Vagina (tissue), 2 donors: ENCODE measurements around the gene TGFBR3. TPM values are rescaled to one million over a fixed set of nuclear protein-coding genes. Genes with fewer than 3 reads are reported as not detected.
A peak's percentile ranks its signal among the peaks of the same experiment; 100 is the strongest.

Source experiments
- DNase-seq, 2 donors: peaks; one replicate each; pipeline ENCODE4 v3.0.0-alpha.2; 2017; ENCODE audit errors: extremely low spot score in 2 of 2
- H3K27ac ChIP-seq: fragments of 200-600 bp; sonication (generic); one replicate; pipeline ENCODE4 v1.5.1; 2019
- H3K27me3 ChIP-seq: fragments of 200-600 bp; sonication (generic); one replicate; pipeline ENCODE4 v1.5.1; 2019
- H3K36me3 ChIP-seq, 2 donors: fragments of 200-600 bp; sonication (generic); one replicate each; pipeline ENCODE4 v1.5.1; 2017 to 2019
- H3K4me1 ChIP-seq: fragments of 200-600 bp; sonication (generic); one replicate; pipeline ENCODE4 v1.5.1; 2019
- H3K4me3 ChIP-seq, 2 donors: fragments of 200-600 bp; sonication (generic); 1 replicate in 1 of 2; 2 replicates in 1 of 2; pipeline ENCODE4 v1.5.1; 2016 to 2019
- H3K9me3 ChIP-seq: fragments of 200-600 bp; sonication (generic); one replicate; pipeline ENCODE4 v1.5.1; 2019
- CTCF ChIP-seq, 3 experiments: fragments of 450-650 bp in 2 of 3; fragments of 200-600 bp in 1 of 3; sonication (generic) in 1 of 3; IDR thresholded peaks; one replicate each; pipeline ENCODE4 v1.5.1; 2017 to 2019; ENCODE audit warnings: antibody characterized with exemption in 3 of 3, mild to moderate bottlenecking in 2 of 3, moderate library complexity in 2 of 3
- POLR2A ChIP-seq, 2 donors: fragments of 450-650 bp; IDR thresholded peaks; one replicate each; pipeline ENCODE4 v1.6.1; 2017; ENCODE audit warnings: antibody characterized with exemption in 2 of 2, mild to moderate bottlenecking in 2 of 2, moderate library complexity in 2 of 2
- POLR2AphosphoS5 ChIP-seq, 2 donors: sonication (generic); formaldehyde crosslinking; IDR thresholded peaks; one replicate each; pipeline ENCODE4 v1.9.0; 2017; ENCODE audit warnings: antibody characterized with exemption in 2 of 2, mild to moderate bottlenecking in 2 of 2, low read depth in 1 of 2; ENCODE audit not compliant: insufficient read depth in 1 of 2
- intact Hi-C: fragments of 100-400 bp; cut with DNase I; formaldehyde crosslinking; loops from one replicate; pipeline ENCODE4 v1.15.1; 2023
- total RNA-seq: library from RNA; depleted of rRNA; stranded (reverse); fragments of >200 nt; gene quantifications from one replicate; pipeline ENCODE4 v1.2.3, GENCODE V29; 2016

The TGFBR3 gene
- total RNA-seq, 1 donor from 2014 or later, result 221 TPM

- H3K4me1 ChIP-seq, result peaks cover 90% of the 10 kb centered on the region
- no peak for TF ChIP-seq POLR2AphosphoS5 (IDR thresholded peaks at IDR 0.05; ENCODE audit: insufficient read depth in 1 of 2, low read depth in 1 of 2)
- no peaks in the 10 kb centered on the region for H3K36me3 ChIP-seq
- no peak overlapping the region for H3K4me3 ChIP-seq
- intact Hi-C loops, result no loop called here
- H3K27ac ChIP-seq, result peak overlapping the region; percentile 86
- no peak for DNase-seq
- H3K27me3 ChIP-seq, result no peaks in the 10 kb centered on the region
- H3K9me3 ChIP-seq, result no peaks in the 10 kb centered on the region
These were observed 101.3 kb downstream of the TGFBR3 start for GRCh38 chr1:91784616-91785015.

DNA sequence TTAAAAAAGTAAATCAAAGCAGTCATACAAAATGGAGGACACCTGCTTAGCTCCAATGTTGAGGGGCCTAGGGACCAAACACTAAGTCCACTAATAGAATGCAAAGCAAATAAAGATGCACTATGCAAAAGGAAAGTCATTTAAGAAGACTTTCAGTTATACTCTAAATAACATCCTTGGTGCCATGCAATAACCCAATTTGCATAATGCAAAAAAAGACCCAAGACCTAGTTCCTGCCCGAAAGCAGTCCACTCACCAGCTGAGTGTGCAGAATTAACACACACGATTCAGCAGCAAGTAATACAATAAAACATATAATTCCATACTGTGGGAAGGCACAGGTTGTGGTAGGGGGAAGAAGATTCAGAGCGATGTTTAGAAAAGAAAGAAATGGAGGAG lies 101.8 kb downstream of the TGFBR3 start:
- Histone ChIP-seq H3K9me3 (no peaks in the 10 kb centered on the region), H3K4me1 (peaks cover 90% of the 10 kb centered on the region), H3K27me3 (no peaks in the 10 kb centered on the region), H3K36me3 (no peaks in the 10 kb centered on the region), H3K27ac (peak overlapping the region; percentile 86), H3K4me3 (no peak overlapping the region)
- intact Hi-C loops, result no loop called here
- no peak for DNase-seq
- TF ChIP-seq POLR2A (IDR thresholded peaks at IDR 0.05), result no peak

DNA sequence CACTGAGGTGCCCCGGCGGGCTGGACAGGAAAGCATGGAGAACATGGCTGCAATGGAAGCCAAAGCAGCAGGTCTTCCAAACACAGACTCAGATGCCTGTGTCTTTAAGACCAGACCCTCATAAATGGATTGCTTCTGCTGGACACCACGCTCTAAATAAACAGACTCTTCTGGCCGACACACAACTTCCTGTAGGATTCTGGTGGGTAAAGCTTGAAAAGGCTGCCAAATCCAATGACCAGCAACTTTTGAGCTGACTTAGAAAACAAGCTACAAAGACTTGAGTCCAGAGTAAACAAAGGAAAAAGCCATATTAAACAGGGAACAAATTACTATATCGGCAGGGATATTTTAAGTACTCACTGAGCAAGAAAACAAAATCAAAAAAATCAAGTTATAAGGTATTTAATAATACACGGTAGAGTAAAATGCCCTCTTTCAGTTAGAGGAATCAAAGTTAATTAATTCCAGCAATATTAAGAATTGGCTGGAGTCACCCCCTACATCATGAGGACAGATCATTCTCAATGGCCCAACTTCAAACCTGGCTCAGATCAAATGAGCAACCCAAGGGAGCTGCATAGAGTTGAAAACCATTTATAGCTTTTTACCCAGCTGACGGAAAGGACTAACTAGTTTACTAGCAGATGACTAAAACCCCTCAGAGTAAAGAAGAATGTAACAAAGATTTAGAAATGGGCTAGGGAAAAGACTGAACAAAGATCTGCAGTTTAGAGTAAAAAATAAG lies 102.4 kb downstream of the TGFBR3 start:
- no peaks in the 10 kb centered on the region for H3K36me3 ChIP-seq
- H3K4me1 ChIP-seq, result peaks cover 90% of the 10 kb centered on the region
- H3K27me3 ChIP-seq, result no peaks in the 10 kb centered on the region
- H3K9me3 ChIP-seq, result no peaks in the 10 kb centered on the region
- intact Hi-C loops, result no loop called here
- peak overlapping the region in 1 of 2 donors; percentile 11 for H3K4me3 ChIP-seq
- TF ChIP-seq POLR2A (IDR thresholded peaks at IDR 0.05), result no peak
- no peak for TF ChIP-seq POLR2AphosphoS5 (IDR thresholded peaks at IDR 0.05; ENCODE audit: insufficient read depth in 1 of 2, low read depth in 1 of 2)
- TF ChIP-seq CTCF (IDR thresholded peaks at IDR 0.05), result no peak
- DNase-seq, result no peak
- peak overlapping the region; percentile 86 for H3K27ac ChIP-seq

DNA sequence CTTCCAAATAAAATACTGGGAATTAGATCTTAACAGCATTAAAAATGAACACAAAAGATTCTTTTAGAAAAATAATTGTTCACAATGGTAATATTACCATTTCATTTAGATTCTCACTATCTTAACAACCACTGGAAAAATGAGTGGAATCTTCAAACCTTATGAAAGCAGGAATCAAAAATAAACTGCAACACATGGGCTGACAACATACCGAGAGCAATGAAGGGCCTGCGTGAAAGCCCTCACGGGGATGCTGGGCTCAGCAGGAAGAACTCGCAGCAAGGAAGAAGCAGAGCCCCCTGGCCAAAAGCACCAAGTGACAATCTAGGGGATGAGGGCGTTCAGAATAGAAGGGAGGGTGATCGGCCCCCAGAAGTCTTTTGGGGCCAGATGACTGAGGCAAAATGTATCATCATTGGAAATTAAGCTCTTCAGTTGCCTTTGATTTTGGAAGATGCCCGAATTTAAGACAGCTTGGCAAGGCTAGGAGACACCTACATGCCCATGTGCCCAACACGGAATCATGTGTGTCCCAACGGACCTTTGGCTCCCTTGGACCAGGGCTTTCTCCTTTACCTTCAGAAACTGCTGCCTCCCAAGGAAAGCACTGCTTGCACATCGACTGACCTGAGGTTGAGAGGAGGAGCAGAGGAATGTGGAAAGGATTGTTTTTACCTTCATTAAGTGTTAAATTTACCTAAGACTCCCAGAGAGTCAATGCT lies 103.9 kb downstream of the TGFBR3 start:
- Histone ChIP-seq H3K4me1 (peaks cover 90% of the 10 kb centered on the region), H3K9me3 (no peaks in the 10 kb centered on the region), H3K36me3 (no peaks in the 10 kb centered on the region), H3K27ac (peak overlapping the region; percentile 86), H3K4me3 (no peak overlapping the region), H3K27me3 (no peaks in the 10 kb centered on the region)
- TF ChIP-seq POLR2AphosphoS5 (IDR thresholded peaks at IDR 0.05; ENCODE audit: insufficient read depth in 1 of 2, low read depth in 1 of 2) (no peak), CTCF (IDR thresholded peaks at IDR 0.05) (no peak), POLR2A (IDR thresholded peaks at IDR 0.05) (no peak)
- intact Hi-C loops, result no loop called here
- DNase-seq, result peak in 1 of 2 donors; percentile 77

DNA sequence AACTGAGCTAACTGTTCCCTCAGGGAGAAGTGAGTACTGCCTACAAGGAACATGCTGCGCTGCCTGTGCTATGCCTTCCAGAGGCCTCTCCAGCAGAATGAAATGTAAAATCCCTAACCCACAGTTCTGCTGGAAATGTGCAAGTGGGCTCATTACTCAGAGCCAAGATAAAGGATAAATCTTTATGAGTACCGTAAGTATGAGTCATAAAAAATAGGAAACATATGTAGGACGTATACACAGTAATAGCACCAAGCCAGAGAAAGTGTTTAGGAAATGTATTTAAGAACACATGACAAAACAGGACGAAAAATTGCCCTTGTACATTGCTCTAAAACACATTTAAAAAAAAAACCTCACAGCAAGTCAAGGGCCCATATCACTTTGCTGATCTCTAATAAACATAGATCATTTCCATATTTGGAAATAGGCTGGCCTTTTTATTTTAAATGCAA lies 104.6 kb downstream of the TGFBR3 start:
- intact Hi-C loops, result no loop called here
- H3K4me1 ChIP-seq, result peaks cover 90% of the 10 kb centered on the region
- TF ChIP-seq CTCF (IDR thresholded peaks at IDR 0.05) (no peak), POLR2AphosphoS5 (IDR thresholded peaks at IDR 0.05; ENCODE audit: insufficient read depth in 1 of 2, low read depth in 1 of 2) (no peak), POLR2A (IDR thresholded peaks at IDR 0.05) (no peak)

More for the DNA sequence above, 104.6 kb downstream of the TGFBR3 start:
- Histone ChIP-seq H3K27ac (peak overlapping the region; percentile 86), H3K4me3 (no peak overlapping the region), H3K27me3 (no peaks in the 10 kb centered on the region), H3K36me3 (no peaks in the 10 kb centered on the region), H3K9me3 (no peaks in the 10 kb centered on the region)
- DNase-seq, result peak in 1 of 2 donors; percentile 47
